T-helper 1 cell (primary cell): ENCODE measurements around the gene PRELID1.

ENCODE experiments used
- DNase-seq, 5 donors: peaks; one replicate each; pipeline ENCODE4 v3.0.0-alpha.2; 2012 to 2020

The PRELID1 gene

GRCh38 chr5:177314376-177315342 is 11.1 kb downstream of the PRELID1 start:
- no peak for DNase-seq

GRCh38 chr5:177315411-177315810 is 11.8 kb downstream of the PRELID1 start:
- no peak for DNase-seq

- DNase-seq, result no peak
These were observed 12.4 kb downstream of the PRELID1 start for GRCh38 chr5:177316005-177316404.

GRCh38 chr5:177317959-177318377 is 14.4 kb downstream of the PRELID1 start:
- DNase-seq, result peak; percentile 42 to 78 (median 61)

GRCh38 chr5:177319913-177320588 is 16.5 kb downstream of the PRELID1 start:
- DNase-seq, result no peak

- DNase-seq, result no peak
These were observed 17.3 kb downstream of the PRELID1 start for GRCh38 chr5:177320879-177321278.

- no peak for DNase-seq
These were observed 22.3 kb downstream of the PRELID1 start for GRCh38 chr5:177325868-177326381.

GRCh38 chr5:177327539-177328522 is 24.2 kb downstream of the PRELID1 start:
- DNase-seq, result no peak

- no peak for DNase-seq
These were observed 25.1 kb downstream of the PRELID1 start for GRCh38 chr5:177328545-177329231.

GRCh38 chr5:177329883-177330282 is 26.3 kb downstream of the PRELID1 start:
- no peak for DNase-seq

- DNase-seq, result no peak
These were observed 27.6 kb downstream of the PRELID1 start for GRCh38 chr5:177330991-177331842.

GRCh38 chr5:177332031-177332895 is 28.7 kb downstream of the PRELID1 start:
- no peak for DNase-seq

- no peak for DNase-seq
These were observed 29.3 kb downstream of the PRELID1 start for GRCh38 chr5:177332896-177333260.

GRCh38 chr5:177333420-177334154 is 30.0 kb downstream of the PRELID1 start:
- no peak for DNase-seq

- DNase-seq, result no peak
These were observed 30.6 kb downstream of the PRELID1 start for GRCh38 chr5:177334155-177334551.

GRCh38 chr5:177334781-177335700 is 31.4 kb downstream of the PRELID1 start:
- DNase-seq, result no peak

GRCh38 chr5:177335701-177336065 is 32.1 kb downstream of the PRELID1 start:
- DNase-seq, result no peak

- peak in 1 of 5 donors; percentile 40 for DNase-seq
These were observed 32.5 kb downstream of the PRELID1 start for GRCh38 chr5:177336112-177336511.
